ENCODE measurements around the gene ZNF518B. TPM values are rescaled to one million over a fixed set of nuclear protein-coding genes. Genes with fewer than 3 reads are reported as not detected.

ZNF518B gene, protein sequence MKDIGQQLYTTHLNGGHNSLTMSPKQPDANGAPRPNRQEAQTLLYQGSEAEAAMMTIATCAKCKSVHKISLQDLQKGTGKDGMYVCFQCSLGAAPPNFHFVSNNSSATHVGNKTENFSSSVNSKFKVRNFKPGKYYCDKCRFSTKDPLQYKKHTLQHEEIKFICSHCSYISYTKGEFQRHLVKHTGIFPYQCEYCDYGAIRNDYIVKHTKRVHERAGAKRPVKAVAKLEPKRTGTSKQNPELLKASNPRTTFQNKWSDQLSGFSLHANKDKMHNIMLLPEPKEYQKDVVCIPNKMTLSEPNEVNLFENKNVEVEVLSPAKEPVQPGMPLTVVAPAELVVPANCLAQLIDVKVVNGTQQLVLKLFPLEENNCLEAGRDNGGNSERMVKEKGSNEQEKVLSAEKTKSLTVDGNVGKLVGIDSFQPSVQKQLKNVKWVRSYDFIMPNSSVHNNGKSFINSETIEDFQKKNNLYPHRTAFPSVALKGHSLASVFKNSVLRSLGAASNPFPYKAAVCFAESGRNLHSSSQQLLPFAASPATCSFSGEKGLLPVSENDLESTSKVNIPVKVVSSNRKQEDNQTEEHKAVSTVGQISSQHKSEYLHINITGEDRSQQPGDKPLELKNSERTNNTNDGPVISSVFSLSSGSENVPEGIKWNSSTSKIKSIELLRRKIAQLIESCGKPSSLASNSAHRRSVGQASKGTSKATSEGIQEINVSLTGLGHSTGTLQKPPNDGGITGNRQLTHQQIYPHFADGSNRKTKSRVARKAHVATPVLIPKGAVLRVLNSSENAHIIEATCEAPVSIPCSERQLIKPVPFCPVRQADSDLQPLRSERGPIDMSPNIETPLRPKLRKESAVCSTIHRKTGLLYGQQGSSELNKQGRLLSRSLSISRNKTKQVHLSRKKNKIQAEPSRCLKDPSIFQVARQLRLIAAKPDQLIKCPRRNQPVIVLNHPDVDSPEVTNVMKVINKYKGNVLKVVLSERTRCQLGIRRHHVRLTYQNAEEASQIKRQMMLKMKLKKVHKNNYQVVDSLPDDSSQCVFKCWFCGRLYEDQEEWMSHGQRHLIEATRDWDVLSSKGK
- polyA plus RNA-seq (2013, experiment 1 of 2), result 12.1 TPM
- 11.5 TPM for polyA plus RNA-seq (2013, experiment 2 of 2)

DNA sequence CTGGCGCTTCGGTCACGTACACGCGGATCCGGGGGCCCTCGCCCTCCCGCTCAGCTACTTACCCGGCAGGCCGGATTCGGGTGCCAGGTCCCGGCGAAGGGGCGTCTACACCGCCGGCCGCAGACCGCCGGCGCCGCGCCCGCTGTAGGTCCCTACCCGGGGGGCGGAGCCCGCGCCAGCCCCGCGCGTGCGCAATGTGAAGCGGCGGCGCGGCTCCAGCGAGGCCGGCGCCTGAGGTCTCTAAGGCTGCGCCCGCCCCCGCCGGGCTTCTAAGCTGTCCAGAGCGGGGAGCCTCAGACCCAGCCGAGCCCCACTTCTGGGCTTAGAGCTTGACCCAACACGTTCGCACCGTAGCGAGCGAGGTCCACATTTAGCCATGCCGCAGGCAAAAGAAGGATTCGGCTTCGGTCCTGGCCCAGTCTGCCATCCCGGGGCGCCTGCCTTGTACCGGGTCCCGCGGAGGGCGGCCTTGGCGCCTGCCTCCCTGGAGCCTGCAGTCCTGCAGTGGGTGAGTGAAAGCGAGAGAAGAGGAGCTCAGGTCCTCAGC, at the start of gene ZNF518B:
TSS of gene ZNF518B (minus strand) at position 172 of the 547 bp plus-strand sequence. CDS start 11,098 bp downstream, outside the sequence.
- peak within 1 kb of the TSS; percentile 93 for H4K8ac ChIP-seq (ENCODE audit: low read length)
- peak within 1 kb of the TSS; percentile 90 for H2AFZ ChIP-seq (ENCODE audit: low read depth, low read length)
- H3K4ac ChIP-seq (ENCODE audit: low read depth in 1 of 2, low read length in 2 of 2), result peak within 1 kb of the TSS; percentile 82 to 83
- peak within 1 kb of the TSS; percentile 36 for H2BK120ac ChIP-seq (ENCODE audit: low read depth, low read length)
- peak within 1 kb of the TSS; percentile 54 for H2AK5ac ChIP-seq (ENCODE audit: low read length, severe bottlenecking)
- no peak within 1 kb of the TSS for H2BK5ac ChIP-seq (ENCODE audit: low read depth, low read length, poor library complexity, severe bottlenecking)
- DNase-seq, result peak; percentile 64
- H3K27ac ChIP-seq (ENCODE audit: low read length, poor library complexity, severe bottlenecking), result no peak within 1 kb of the TSS
- H3K79me1 ChIP-seq (replicated peaks; ENCODE audit: low read length, poor library complexity, severe bottlenecking), result peaks cover 23% of the 10 kb centered on the region
- peak within 1 kb of the TSS; percentile 79 for H3K4me2 ChIP-seq (ENCODE audit: low read length, poor library complexity, severe bottlenecking)
- H3K14ac ChIP-seq (ENCODE audit: low read length in 2 of 2), result peak within 1 kb of the TSS in 1 of 2 experiments; percentile 97
- H3K4me3 ChIP-seq (ENCODE audit: insufficient read depth in 1 of 2, low read depth in 1 of 2, low read length in 2 of 2), result peak within 1 kb of the TSS; percentile 69 to 81
- H3K9ac ChIP-seq (ENCODE audit: low read length), result peak within 1 kb of the TSS; percentile 67
- H3K4me1 ChIP-seq (ENCODE audit: control insufficient read depth, insufficient read depth, low read depth, low read length), result peaks cover 16% of the 10 kb centered on the region
- peaks cover 13 to 23% of the 10 kb centered on the region in 2 experiments for H3K36me3 ChIP-seq (ENCODE audit: control insufficient read depth in 1 of 2, insufficient read depth in 2 of 2, low read depth in 1 of 2, low read length in 2 of 2)
- H3K23ac ChIP-seq (ENCODE audit: low read length in 2 of 2), result peak within 1 kb of the TSS in 1 of 2 experiments; percentile 73
- no peaks in the 10 kb centered on the region for H3K9me3 ChIP-seq (ENCODE audit: control insufficient read depth, low read length)
- H3K27me3 ChIP-seq (ENCODE audit: control insufficient read depth in 1 of 2, insufficient read depth in 1 of 2, low read length in 2 of 2), result peaks cover 9 to 23% of the 10 kb centered on the region in 2 experiments
- H4K91ac ChIP-seq (ENCODE audit: low read length), result peak within 1 kb of the TSS; percentile 87
- H3K18ac ChIP-seq (ENCODE audit: low read depth in 1 of 2, low read length in 2 of 2), result peak within 1 kb of the TSS; percentile 90 to 97
- H2BK12ac ChIP-seq (ENCODE audit: low read length in 2 of 2), result peak within 1 kb of the TSS; percentile 33 to 42
- WGBS, result 6% methylated on average over 60 of the region's 60 CpGs
- H2BK15ac ChIP-seq (ENCODE audit: low read depth, poor library complexity, severe bottlenecking), result peak within 1 kb of the TSS; percentile 67

DNA sequence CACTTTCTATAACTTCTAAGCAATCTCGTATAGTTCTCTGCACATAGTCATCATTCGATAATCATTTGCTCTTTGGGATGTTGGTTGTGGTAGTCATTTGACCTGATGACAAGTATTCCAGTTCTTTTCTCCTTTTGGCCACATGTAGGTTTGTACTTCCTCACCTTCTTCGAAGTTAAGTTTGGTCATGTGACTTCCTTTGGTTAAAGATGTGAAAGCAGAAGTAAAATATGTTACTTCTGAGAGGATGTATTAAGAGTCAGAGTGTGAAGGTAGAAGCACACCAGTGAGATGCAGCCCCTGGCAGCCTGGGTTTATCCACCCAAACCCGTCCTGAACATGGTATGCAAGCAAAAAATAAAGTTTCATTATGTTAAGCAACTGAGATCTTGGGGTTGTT, 48.9 kb upstream of the ZNF518B start:
- DNase-seq, result no peak
- H4K91ac ChIP-seq (ENCODE audit: low read length), result no peak overlapping the region
- H3K27me3 ChIP-seq (ENCODE audit: control insufficient read depth in 1 of 2, insufficient read depth in 1 of 2, low read length in 2 of 2), result no peaks in the 10 kb centered on the region
- no peak overlapping the region for H4K8ac ChIP-seq (ENCODE audit: low read length)
- no peaks in the 10 kb centered on the region for H3K36me3 ChIP-seq (ENCODE audit: control insufficient read depth in 1 of 2, insufficient read depth in 2 of 2, low read depth in 1 of 2, low read length in 2 of 2)
- WGBS, result 67% methylated on average over 4 of the region's 4 CpGs
- H3K9me3 ChIP-seq (ENCODE audit: control insufficient read depth, low read length), result no peaks in the 10 kb centered on the region
- no peak overlapping the region for H3K9ac ChIP-seq (ENCODE audit: low read length)
- no peaks in the 10 kb centered on the region for H3K4me1 ChIP-seq (ENCODE audit: control insufficient read depth, insufficient read depth, low read depth, low read length)
- H3K79me1 ChIP-seq (replicated peaks; ENCODE audit: low read length, poor library complexity, severe bottlenecking), result no peaks in the 10 kb centered on the region
- H3K27ac ChIP-seq (ENCODE audit: low read length, poor library complexity, severe bottlenecking), result no peak overlapping the region
- H2BK12ac ChIP-seq (ENCODE audit: low read length in 2 of 2), result no peak overlapping the region
- H3K23ac ChIP-seq (ENCODE audit: low read length in 2 of 2), result no peak overlapping the region
- no peak overlapping the region for H2AK5ac ChIP-seq (ENCODE audit: low read length, severe bottlenecking)
- no peak overlapping the region for H3K4ac ChIP-seq (ENCODE audit: low read depth in 1 of 2, low read length in 2 of 2)
- no peak overlapping the region for H2AFZ ChIP-seq (ENCODE audit: low read depth, low read length)
- H3K4me2 ChIP-seq (ENCODE audit: low read length, poor library complexity, severe bottlenecking), result no peak overlapping the region
- no peak overlapping the region for H3K18ac ChIP-seq (ENCODE audit: low read depth in 1 of 2, low read length in 2 of 2)
- H2BK15ac ChIP-seq (ENCODE audit: low read depth, poor library complexity, severe bottlenecking), result no peak overlapping the region
- H3K4me3 ChIP-seq (ENCODE audit: insufficient read depth in 1 of 2, low read depth in 1 of 2, low read length in 2 of 2), result no peak overlapping the region
- no peak overlapping the region for H3K14ac ChIP-seq (ENCODE audit: low read length in 2 of 2)
- H2BK120ac ChIP-seq (ENCODE audit: low read depth, low read length), result no peak overlapping the region
- no peak overlapping the region for H2BK5ac ChIP-seq (ENCODE audit: low read depth, low read length, poor library complexity, severe bottlenecking)

DNA sequence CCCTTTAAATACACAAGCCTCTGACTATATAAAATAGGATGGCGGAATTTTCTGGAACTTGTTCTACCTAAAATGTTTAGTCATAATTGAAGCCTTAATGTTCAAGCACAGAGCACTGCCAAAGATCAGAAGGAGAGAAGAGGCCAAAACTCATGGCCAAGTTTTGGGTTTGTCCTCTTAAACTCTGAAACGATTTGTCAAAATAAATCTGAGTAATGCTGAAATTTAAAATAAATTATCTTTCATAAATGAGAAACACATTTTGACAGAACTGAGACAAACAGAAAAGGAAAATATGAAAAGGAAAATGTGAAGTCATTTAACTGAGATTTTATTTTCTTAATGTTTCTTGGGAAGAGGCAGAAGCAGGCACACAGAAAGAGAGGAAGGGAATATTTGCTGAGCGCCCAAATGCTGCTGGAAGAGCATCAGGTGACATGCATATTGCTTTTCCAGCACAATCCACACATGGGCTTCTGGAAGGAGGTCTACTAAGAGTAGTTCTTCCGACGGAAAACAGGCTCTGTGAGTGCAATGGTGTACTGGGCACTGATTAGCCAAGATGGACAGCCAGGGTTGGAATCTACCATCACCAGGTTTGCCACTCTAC, 47.4 kb upstream of the ZNF518B start:
- Histone ChIP-seq H3K14ac (ENCODE audit: low read length in 2 of 2) (no peak overlapping the region), H4K91ac (ENCODE audit: low read length) (no peak overlapping the region), H2AFZ (ENCODE audit: low read depth, low read length) (no peak overlapping the region), H3K9me3 (ENCODE audit: control insufficient read depth, low read length) (no peaks in the 10 kb centered on the region), H3K23ac (ENCODE audit: low read length in 2 of 2) (no peak overlapping the region), H2BK12ac (ENCODE audit: low read length in 2 of 2) (no peak overlapping the region), H2AK5ac (ENCODE audit: low read length, severe bottlenecking) (no peak overlapping the region), H3K79me1 (replicated peaks; ENCODE audit: low read length, poor library complexity, severe bottlenecking) (no peaks in the 10 kb centered on the region), H3K4ac (ENCODE audit: low read depth in 1 of 2, low read length in 2 of 2) (no peak overlapping the region), H3K9ac (ENCODE audit: low read length) (no peak overlapping the region), H3K4me3 (ENCODE audit: insufficient read depth in 1 of 2, low read depth in 1 of 2, low read length in 2 of 2) (no peak overlapping the region), H3K36me3 (ENCODE audit: control insufficient read depth in 1 of 2, insufficient read depth in 2 of 2, low read depth in 1 of 2, low read length in 2 of 2) (no peaks in the 10 kb centered on the region), H3K4me1 (ENCODE audit: control insufficient read depth, insufficient read depth, low read depth, low read length) (no peaks in the 10 kb centered on the region), H3K4me2 (ENCODE audit: low read length, poor library complexity, severe bottlenecking) (no peak overlapping the region), H3K18ac (ENCODE audit: low read depth in 1 of 2, low read length in 2 of 2) (no peak overlapping the region), H3K27me3 (ENCODE audit: control insufficient read depth in 1 of 2, insufficient read depth in 1 of 2, low read length in 2 of 2) (peaks cover 0 to 3% of the 10 kb centered on the region in 2 experiments), H3K27ac (ENCODE audit: low read length, poor library complexity, severe bottlenecking) (no peak overlapping the region), H2BK5ac (ENCODE audit: low read depth, low read length, poor library complexity, severe bottlenecking) (no peak overlapping the region), H2BK120ac (ENCODE audit: low read depth, low read length) (no peak overlapping the region), H4K8ac (ENCODE audit: low read length) (no peak overlapping the region), H2BK15ac (ENCODE audit: low read depth, poor library complexity, severe bottlenecking) (no peak overlapping the region)
- 69% methylated on average over 4 of the region's 5 CpGs for WGBS
- DNase-seq, result no peak

Measured in mesenchymal stem cell (in vitro differentiated cells and primary cell).